ENCODE measurements around the gene ABTB1.

Gene ABTB1

GRCh38 chr3:127671523-127672428 is 976 bp upstream of the ABTB1 start:
- TF ChIP-seq CTCF (IDR thresholded peaks at IDR 0.05; ENCODE audit: control insufficient read depth, extremely low read depth, insufficient read depth), result no peak
- H3K4me3 ChIP-seq (ENCODE audit: low read depth, low read length), result peak overlapping the region; percentile 64
- no peak for DNase-seq (ENCODE audit: low read depth)

GRCh38 chr3:127673191-127674100 is 694 bp downstream of the ABTB1 start:
- DNase-seq (ENCODE audit: low read depth), result no peak
- no peak for TF ChIP-seq CTCF (IDR thresholded peaks at IDR 0.05; ENCODE audit: control insufficient read depth, extremely low read depth, insufficient read depth)
- peak overlapping the region; percentile 64 for H3K4me3 ChIP-seq (ENCODE audit: low read depth, low read length)

GRCh38 chr3:127674101-127674721 is 1.5 kb downstream of the ABTB1 start:
- no peak for DNase-seq (ENCODE audit: low read depth)
- TF ChIP-seq CTCF (IDR thresholded peaks at IDR 0.05; ENCODE audit: control insufficient read depth, extremely low read depth, insufficient read depth), result no peak
- no peak overlapping the region for H3K4me3 ChIP-seq (ENCODE audit: low read depth, low read length)

GRCh38 chr3:127674790-127675189 is 2.0 kb downstream of the ABTB1 start:
- H3K4me3 ChIP-seq (ENCODE audit: low read depth, low read length), result no peak overlapping the region
- TF ChIP-seq CTCF (IDR thresholded peaks at IDR 0.05; ENCODE audit: control insufficient read depth, extremely low read depth, insufficient read depth), result no peak
- no peak for DNase-seq (ENCODE audit: low read depth)

- no peak overlapping the region for H3K4me3 ChIP-seq (ENCODE audit: low read depth, low read length)
- DNase-seq (ENCODE audit: low read depth), result no peak
- no peak for TF ChIP-seq CTCF (IDR thresholded peaks at IDR 0.05; ENCODE audit: control insufficient read depth, extremely low read depth, insufficient read depth)
Observed at GRCh38 chr3:127675651-127676391, 3.1 kb downstream of the ABTB1 start.

- no peak overlapping the region for H3K4me3 ChIP-seq (ENCODE audit: low read depth, low read length)
- DNase-seq (ENCODE audit: low read depth), result no peak
- no peak for TF ChIP-seq CTCF (IDR thresholded peaks at IDR 0.05; ENCODE audit: control insufficient read depth, extremely low read depth, insufficient read depth)
Observed at GRCh38 chr3:127676456-127676855, 3.7 kb downstream of the ABTB1 start.

Measured in LNCaP clone FGC (cell line).